Measurements from ENCODE around the gene SSH2.

Gene SSH2

DNA sequence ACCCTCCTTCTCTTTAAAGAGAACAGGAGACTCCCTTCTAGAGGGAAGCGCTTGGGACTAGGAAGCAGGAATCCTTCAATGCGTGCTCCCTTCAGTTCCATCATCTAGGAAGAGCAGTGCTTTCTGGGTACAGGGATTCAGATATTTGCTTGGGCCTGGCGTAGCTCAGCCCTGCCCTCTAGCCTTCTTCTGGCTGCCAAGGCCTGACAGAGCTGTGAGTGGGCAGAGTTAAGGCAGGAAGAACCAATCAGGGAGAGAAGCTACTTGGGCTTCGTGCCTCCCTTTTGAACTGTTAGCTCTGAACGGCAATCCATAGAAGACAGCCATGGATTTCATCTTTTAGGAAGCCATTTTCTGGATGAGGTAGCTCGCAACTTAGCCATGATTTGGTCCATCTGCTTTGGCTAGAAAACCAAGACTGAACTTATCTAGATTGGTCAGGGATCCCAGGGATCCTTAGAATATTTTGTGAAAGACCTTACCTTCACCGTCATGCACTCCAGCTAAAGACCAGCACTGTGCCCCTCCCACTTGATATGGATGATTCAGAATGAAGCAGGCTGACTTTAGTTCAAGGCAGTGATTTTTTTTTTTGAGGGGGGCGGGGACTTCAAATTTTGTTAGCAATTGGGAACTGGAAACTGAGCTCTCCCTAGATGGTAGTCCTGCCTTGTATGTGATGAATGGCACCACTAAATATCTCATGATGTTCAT, 304.8 kb downstream of the SSH2 start:
- H3K4me1 ChIP-seq = peaks cover 42% of the 10 kb centered on the region
- H3K9ac ChIP-seq = no peak overlapping the region
- H3K4me2 ChIP-seq (ENCODE audit: low read length) = no peak overlapping the region
- H3K9me3 ChIP-seq (ENCODE audit: control insufficient read depth, low read length) = no peaks in the 10 kb centered on the region
- H3K36me3 ChIP-seq (ENCODE audit: control insufficient read depth, insufficient read depth, low read length) = no peaks in the 10 kb centered on the region
- H3K4me3 ChIP-seq (ENCODE audit: low read depth, low read length) = no peak overlapping the region
- TF ChIP-seq, protein P1, sequence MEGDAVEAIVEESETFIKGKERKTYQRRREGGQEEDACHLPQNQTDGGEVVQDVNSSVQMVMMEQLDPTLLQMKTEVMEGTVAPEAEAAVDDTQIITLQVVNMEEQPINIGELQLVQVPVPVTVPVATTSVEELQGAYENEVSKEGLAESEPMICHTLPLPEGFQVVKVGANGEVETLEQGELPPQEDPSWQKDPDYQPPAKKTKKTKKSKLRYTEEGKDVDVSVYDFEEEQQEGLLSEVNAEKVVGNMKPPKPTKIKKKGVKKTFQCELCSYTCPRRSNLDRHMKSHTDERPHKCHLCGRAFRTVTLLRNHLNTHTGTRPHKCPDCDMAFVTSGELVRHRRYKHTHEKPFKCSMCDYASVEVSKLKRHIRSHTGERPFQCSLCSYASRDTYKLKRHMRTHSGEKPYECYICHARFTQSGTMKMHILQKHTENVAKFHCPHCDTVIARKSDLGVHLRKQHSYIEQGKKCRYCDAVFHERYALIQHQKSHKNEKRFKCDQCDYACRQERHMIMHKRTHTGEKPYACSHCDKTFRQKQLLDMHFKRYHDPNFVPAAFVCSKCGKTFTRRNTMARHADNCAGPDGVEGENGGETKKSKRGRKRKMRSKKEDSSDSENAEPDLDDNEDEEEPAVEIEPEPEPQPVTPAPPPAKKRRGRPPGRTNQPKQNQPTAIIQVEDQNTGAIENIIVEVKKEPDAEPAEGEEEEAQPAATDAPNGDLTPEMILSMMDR (IDR thresholded peaks at IDR 0.05) = no peak
- no peak overlapping the region for H2AFZ ChIP-seq
- H3K27ac ChIP-seq = no peak overlapping the region
- H3K79me2 ChIP-seq = no peaks in the 10 kb centered on the region
- H3K27me3 ChIP-seq (ENCODE audit: control insufficient read depth, insufficient read depth, low read length) = no peaks in the 10 kb centered on the region

DNA sequence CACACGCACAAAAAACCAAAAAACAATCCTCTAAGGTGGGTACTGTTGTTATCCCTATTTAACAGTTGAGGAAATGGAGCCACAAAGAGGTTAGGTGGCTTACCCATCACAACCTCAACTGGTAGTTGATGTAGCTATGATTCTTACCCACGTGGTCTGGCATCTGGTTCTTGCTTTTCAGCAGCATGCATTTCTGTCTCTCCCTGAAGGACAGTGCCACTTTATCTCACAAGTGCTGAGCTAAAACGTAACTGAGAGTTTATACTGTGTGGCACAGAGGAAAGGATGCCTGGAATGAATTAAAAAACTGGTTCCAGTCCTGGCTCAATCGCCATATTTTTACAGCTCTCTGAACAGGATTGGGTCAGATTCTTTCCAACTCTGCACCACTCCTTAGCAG, 305.4 kb downstream of the SSH2 start:
- no peak overlapping the region for H3K4me2 ChIP-seq (ENCODE audit: low read length)
- no peak overlapping the region for H3K27ac ChIP-seq
- no peak overlapping the region for H3K9ac ChIP-seq
- TF ChIP-seq, protein P1 (IDR thresholded peaks at IDR 0.05) = no peak
- H3K27me3 ChIP-seq (ENCODE audit: control insufficient read depth, insufficient read depth, low read length) = no peaks in the 10 kb centered on the region
- H3K79me2 ChIP-seq = no peaks in the 10 kb centered on the region
- H2AFZ ChIP-seq = no peak overlapping the region
- H3K4me3 ChIP-seq (ENCODE audit: low read depth, low read length) = no peak overlapping the region
- peaks cover 45% of the 10 kb centered on the region for H3K4me1 ChIP-seq
- H3K9me3 ChIP-seq (ENCODE audit: control insufficient read depth, low read length) = no peaks in the 10 kb centered on the region
- no peaks in the 10 kb centered on the region for H3K36me3 ChIP-seq (ENCODE audit: control insufficient read depth, insufficient read depth, low read length)

DNA sequence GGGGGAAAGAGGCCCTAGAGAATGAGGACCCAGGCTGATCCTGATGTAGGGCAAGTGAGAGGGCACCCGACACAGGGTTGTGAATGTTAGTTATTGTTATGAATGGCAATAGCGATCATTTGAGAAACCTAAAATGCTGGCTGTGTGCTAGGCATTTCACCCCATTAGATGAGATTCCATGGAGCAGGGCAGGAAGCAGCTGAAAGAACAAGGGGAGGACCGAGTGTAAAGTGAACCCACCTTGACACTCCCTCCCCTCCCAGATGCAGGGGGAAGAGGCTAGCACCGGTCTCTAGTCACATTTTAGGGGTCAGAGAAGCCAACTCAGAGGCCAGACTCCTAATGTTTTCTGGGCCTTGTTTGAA, 306.8 kb downstream of the SSH2 start:
- H3K9me3 ChIP-seq (ENCODE audit: control insufficient read depth, low read length) = no peaks in the 10 kb centered on the region
- H3K9ac ChIP-seq = no peak overlapping the region
- peak overlapping the region; percentile 78 for H3K4me2 ChIP-seq (ENCODE audit: low read length)
- TF ChIP-seq, protein P1 (IDR thresholded peaks at IDR 0.05) = no peak
- H2AFZ ChIP-seq = peak overlapping the region; percentile 88
- H3K36me3 ChIP-seq (ENCODE audit: control insufficient read depth, insufficient read depth, low read length) = no peaks in the 10 kb centered on the region
- H3K27ac ChIP-seq = no peak overlapping the region
- no peaks in the 10 kb centered on the region for H3K79me2 ChIP-seq
- no peaks in the 10 kb centered on the region for H3K27me3 ChIP-seq (ENCODE audit: control insufficient read depth, insufficient read depth, low read length)
- H3K4me1 ChIP-seq = peaks cover 45% of the 10 kb centered on the region
- no peak overlapping the region for H3K4me3 ChIP-seq (ENCODE audit: low read depth, low read length)

DNA sequence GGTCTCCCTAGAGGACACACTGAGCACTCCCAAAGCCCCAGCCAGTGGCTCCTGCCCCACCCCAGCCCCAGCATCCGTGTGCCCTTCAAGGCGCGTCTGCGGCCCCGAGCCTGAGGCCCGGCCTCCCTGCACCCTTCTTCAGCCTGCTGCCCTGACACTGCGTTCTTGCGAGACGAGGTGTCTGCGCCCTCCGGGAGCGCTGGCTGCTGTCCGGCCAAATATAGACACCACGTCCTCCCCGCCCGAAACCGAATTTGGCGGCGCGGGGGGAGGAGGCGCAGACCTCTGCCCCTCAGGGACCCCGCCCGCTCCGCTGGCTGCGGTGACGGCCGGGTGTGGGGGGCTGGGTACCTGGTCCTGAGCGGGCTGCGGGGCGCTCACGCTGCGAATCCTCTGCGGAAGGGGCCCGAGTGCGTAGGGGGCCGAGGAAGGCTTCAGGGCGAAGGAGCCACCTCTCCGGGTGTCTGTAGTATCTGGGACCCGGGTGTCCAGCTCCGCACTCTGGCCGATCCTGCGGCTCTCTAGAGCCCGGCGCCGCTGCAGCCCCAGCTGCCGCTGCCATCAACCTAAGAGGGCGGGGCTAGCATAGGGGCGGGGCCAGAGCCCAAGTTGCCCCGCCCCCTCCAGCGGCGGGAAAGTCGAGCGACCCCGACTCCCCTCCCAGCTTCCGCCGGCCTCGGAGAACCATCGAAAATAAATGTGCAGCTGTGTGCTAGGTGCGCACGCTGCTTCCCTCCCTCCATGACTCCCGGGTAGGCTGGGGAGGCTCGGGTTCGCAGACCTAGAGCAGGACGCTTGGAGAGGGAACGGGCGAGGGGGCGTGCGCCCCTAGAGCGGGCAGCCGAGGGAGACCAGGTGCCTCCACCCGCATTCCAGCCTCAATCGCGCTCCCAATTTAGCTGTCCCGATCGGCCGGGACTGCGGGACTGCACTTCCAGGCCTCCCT, 307.4 kb downstream of the SSH2 start, which contains the start of gene CORO6:
TSS of gene CORO6 (minus strand) at position 576 of the 946 bp plus-strand sequence. CDS start 1,491 bp downstream, outside the sequence.
- peak within 1 kb of the TSS; percentile 88 for H2AFZ ChIP-seq
- TF ChIP-seq, protein P1 (IDR thresholded peaks at IDR 0.05) = no peak
- no peaks in the 10 kb centered on the region for H3K36me3 ChIP-seq (ENCODE audit: control insufficient read depth, insufficient read depth, low read length)
- no peaks in the 10 kb centered on the region for H3K9me3 ChIP-seq (ENCODE audit: control insufficient read depth, low read length)
- peak within 1 kb of the TSS; percentile 78 for H3K4me2 ChIP-seq (ENCODE audit: low read length)
- peak within 1 kb of the TSS; percentile 71 for H3K9ac ChIP-seq
- H3K79me2 ChIP-seq = no peaks in the 10 kb centered on the region
- H3K4me1 ChIP-seq = peaks cover 47% of the 10 kb centered on the region
- H3K4me3 ChIP-seq (ENCODE audit: low read depth, low read length) = peak within 1 kb of the TSS; percentile 68
- H3K27me3 ChIP-seq (ENCODE audit: control insufficient read depth, insufficient read depth, low read length) = no peaks in the 10 kb centered on the region
- peak within 1 kb of the TSS; percentile 53 for H3K27ac ChIP-seq

All from parathyroid adenoma (tissue), 2 donors.